ENCODE data around the gene STAT3. TPM values are rescaled to one million over a fixed set of nuclear protein-coding genes. Genes with fewer than 3 reads are reported as not detected.

Gene STAT3
- total and polyA plus RNA-seq, 8 donors, result 31.3 to 207 (median 104) TPM

- Histone ChIP-seq H3K4me1 (peaks cover 42 to 99% (median 71%) of the 10 kb centered on the region in 4 donors), H3K36me3 (no peaks in the 10 kb centered on the region), H3K9me3 (no peaks in the 10 kb centered on the region), H3K4me3 (no peak overlapping the region), H3K27ac (peak overlapping the region in 4 of 5 donors; percentile 36 to 92 (median 54)), H3K27me3 (no peaks in the 10 kb centered on the region)
- peak in 1 of 2 donors; percentile 64 for DNase-seq
- intact Hi-C loops (cut with DNase I; ENCODE audit: low total_unique reads), result no loop called here
- no peak for TF ChIP-seq POLR2A (IDR thresholded peaks at IDR 0.05)
- no peak for TF ChIP-seq EP300 (IDR thresholded peaks at IDR 0.05)
- TF ChIP-seq, protein P1, sequence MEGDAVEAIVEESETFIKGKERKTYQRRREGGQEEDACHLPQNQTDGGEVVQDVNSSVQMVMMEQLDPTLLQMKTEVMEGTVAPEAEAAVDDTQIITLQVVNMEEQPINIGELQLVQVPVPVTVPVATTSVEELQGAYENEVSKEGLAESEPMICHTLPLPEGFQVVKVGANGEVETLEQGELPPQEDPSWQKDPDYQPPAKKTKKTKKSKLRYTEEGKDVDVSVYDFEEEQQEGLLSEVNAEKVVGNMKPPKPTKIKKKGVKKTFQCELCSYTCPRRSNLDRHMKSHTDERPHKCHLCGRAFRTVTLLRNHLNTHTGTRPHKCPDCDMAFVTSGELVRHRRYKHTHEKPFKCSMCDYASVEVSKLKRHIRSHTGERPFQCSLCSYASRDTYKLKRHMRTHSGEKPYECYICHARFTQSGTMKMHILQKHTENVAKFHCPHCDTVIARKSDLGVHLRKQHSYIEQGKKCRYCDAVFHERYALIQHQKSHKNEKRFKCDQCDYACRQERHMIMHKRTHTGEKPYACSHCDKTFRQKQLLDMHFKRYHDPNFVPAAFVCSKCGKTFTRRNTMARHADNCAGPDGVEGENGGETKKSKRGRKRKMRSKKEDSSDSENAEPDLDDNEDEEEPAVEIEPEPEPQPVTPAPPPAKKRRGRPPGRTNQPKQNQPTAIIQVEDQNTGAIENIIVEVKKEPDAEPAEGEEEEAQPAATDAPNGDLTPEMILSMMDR (IDR thresholded peaks at IDR 0.05), result no peak
- no peak for TF ChIP-seq POLR2AphosphoS5 (IDR thresholded peaks at IDR 0.05)
- WGBS, 5 donors, result 45 to 71% (median 64%) methylated on average over 7 of the region's 7 CpGs
These were observed 26.6 kb upstream of the STAT3 start for GRCh38 chr17:42414704-42415409.

DNA sequence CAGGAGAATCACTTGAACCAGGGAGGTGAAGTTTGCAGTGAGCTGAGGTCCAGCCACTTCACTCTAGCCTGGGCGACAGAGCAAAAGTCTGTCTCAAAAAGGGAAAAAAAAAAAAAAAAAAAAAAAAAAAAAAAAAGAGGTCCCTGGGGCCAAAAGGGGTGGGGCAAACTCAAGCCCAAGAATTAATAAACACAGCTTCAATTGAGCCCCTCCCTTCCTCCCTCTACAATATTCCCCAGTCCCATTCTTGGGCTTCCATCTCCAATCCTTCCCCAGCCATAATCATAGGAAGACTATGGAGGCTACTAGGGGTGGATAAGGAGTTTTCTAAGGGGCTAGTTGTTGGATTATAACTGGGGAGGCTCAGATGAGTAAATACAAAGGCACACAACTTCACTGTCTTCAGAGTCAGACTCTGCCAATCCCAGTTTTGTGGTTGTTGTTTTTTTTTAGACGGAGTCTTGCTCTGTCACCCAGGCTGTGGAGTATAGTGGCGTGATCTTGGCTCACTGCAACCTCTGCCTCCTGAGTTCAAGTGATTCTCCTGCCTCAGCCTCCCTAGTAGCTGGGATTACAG, 25.3 kb upstream of the STAT3 start:
- no peak for DNase-seq
- Histone ChIP-seq H3K27ac (peak overlapping the region in 4 of 5 donors; percentile 4 to 92 (median 54)), H3K9me3 (no peaks in the 10 kb centered on the region), H3K27me3 (no peaks in the 10 kb centered on the region), H3K36me3 (no peaks in the 10 kb centered on the region), H3K4me3 (no peak overlapping the region), H3K4me1 (peaks cover 36 to 99% (median 72%) of the 10 kb centered on the region in 4 donors)
- WGBS, 5 donors, result 53 to 75% (median 66%) methylated on average over 3 of the region's 3 CpGs
- intact Hi-C loops (cut with DNase I; ENCODE audit: low total_unique reads), result no loop called here
- TF ChIP-seq, protein P1 (IDR thresholded peaks at IDR 0.05), result no peak
- TF ChIP-seq EP300 (IDR thresholded peaks at IDR 0.05) (no peak), POLR2AphosphoS5 (IDR thresholded peaks at IDR 0.05) (no peak), POLR2A (IDR thresholded peaks at IDR 0.05) (no peak)

- Histone ChIP-seq H3K27me3 (no peaks in the 10 kb centered on the region), H3K27ac (peak overlapping the region in 4 of 5 donors; percentile 32 to 90 (median 82)), H3K9me3 (no peaks in the 10 kb centered on the region), H3K4me3 (peak overlapping the region in 1 of 4 donors; percentile 6), H3K36me3 (no peaks in the 10 kb centered on the region), H3K4me1 (peaks cover 44 to 99% (median 76%) of the 10 kb centered on the region in 4 donors)
- TF ChIP-seq POLR2AphosphoS5 (IDR thresholded peaks at IDR 0.05) (no peak), POLR2A (IDR thresholded peaks at IDR 0.05) (no peak), EP300 (IDR thresholded peaks at IDR 0.05) (no peak)
- TF ChIP-seq, protein P1 (IDR thresholded peaks at IDR 0.05), result no peak
- WGBS, 5 donors, result 76 to 87% (median 85%) methylated on average over 8 to 11 of the region's 11 CpGs
- DNase-seq, result no peak
- intact Hi-C loops (cut with DNase I; ENCODE audit: low total_unique reads), result no loop called here
These were observed 23.9 kb upstream of the STAT3 start for GRCh38 chr17:42411905-42412679.

- Histone ChIP-seq H3K27ac (peak overlapping the region; percentile 14 to 90 (median 81)), H3K4me1 (peaks cover 51 to 99% (median 80%) of the 10 kb centered on the region in 4 donors), H3K9me3 (no peaks in the 10 kb centered on the region), H3K36me3 (no peaks in the 10 kb centered on the region), H3K27me3 (no peaks in the 10 kb centered on the region), H3K4me3 (peak overlapping the region in 1 of 4 donors; percentile 6)
- peak in 1 of 2 donors; percentile 28 for DNase-seq
- intact Hi-C loops (cut with DNase I; ENCODE audit: low total_unique reads), result no loop called here
- 51 to 69% (median 59%) methylated on average over 4 of the region's 4 CpGs for WGBS, 5 donors
- TF ChIP-seq POLR2A (IDR thresholded peaks at IDR 0.05) (no peak), EP300 (IDR thresholded peaks at IDR 0.05) (no peak), POLR2AphosphoS5 (IDR thresholded peaks at IDR 0.05) (no peak)
- TF ChIP-seq, protein P1 (IDR thresholded peaks at IDR 0.05), result no peak
These were observed 23.1 kb upstream of the STAT3 start for GRCh38 chr17:42411361-42411760.

All from stomach (tissue), 9 donors.